OCI-LY1 (cell line): Measurements from ENCODE around the gene NEU3.

Experiments used
- H2AFZ ChIP-seq: fragments of 200-600 bp; sonication (generic), shearing (Covaris generic); 2 replicates; pipeline ENCODE4 v1.6.0; 2014; ENCODE audit warnings: antibody characterized with exemption, mild to moderate bottlenecking, low read length
- H3F3A ChIP-seq: fragments of 200-600 bp; sonication (generic), shearing (Covaris generic); 2 replicates; pipeline ENCODE4 v1.6.0; 2014; ENCODE audit warnings: mild to moderate bottlenecking, antibody characterized with exemption, low read length, moderate library complexity; ENCODE audit not compliant: insufficient read depth
- H3K27ac ChIP-seq: fragments of 200-600 bp; sonication (generic); 2 replicates; pipeline ENCODE4 v1.5.1; 2014; ENCODE audit warnings: low read length, mixed run types, mild to moderate bottlenecking, low read depth; ENCODE audit not compliant: poor library complexity, severe bottlenecking
- H3K27me3 ChIP-seq: fragments of 200-600 bp; sonication (generic); 2 replicates; pipeline ENCODE4 v1.6.0; 2014; ENCODE audit warnings: antibody characterized with exemption, mild to moderate bottlenecking, low read length, moderate library complexity; ENCODE audit not compliant: insufficient read depth
- H3K36me3 ChIP-seq: fragments of 200-600 bp; sonication (generic); 2 replicates; pipeline ENCODE4 v1.6.1; 2014; ENCODE audit warnings: mild to moderate bottlenecking, antibody characterized with exemption, low read length, moderate library complexity, mixed read lengths; ENCODE audit not compliant: insufficient read depth
- H3K4me1 ChIP-seq: fragments of 200-600 bp; sonication (generic); 2 replicates; pipeline ENCODE4 v1.5.1; 2014; ENCODE audit warnings: mild to moderate bottlenecking, low read length, moderate library complexity; ENCODE audit not compliant: insufficient read depth, severe bottlenecking
- H3K4me2 ChIP-seq: fragments of 200-600 bp; sonication (generic), shearing (Covaris generic); 2 replicates; pipeline ENCODE4 v1.6.1; 2014; ENCODE audit warnings: low read length
- H3K4me3 ChIP-seq: fragments of 200-600 bp; sonication (generic); 2 replicates; pipeline ENCODE4 v1.5.1; 2014; ENCODE audit warnings: low read length, low read depth, mild to moderate bottlenecking, mixed read lengths; ENCODE audit not compliant: poor library complexity, severe bottlenecking
- H3K79me2 ChIP-seq: fragments of 200-600 bp; shearing (Covaris generic); 2 replicates; pipeline ENCODE4 v1.6.1; 2016; ENCODE audit warnings: mixed run types, low read length, mixed read lengths; ENCODE audit not compliant: insufficient read depth
- H3K9ac ChIP-seq: fragments of 200-600 bp; sonication (generic), shearing (Covaris generic); 2 replicates; pipeline ENCODE4 v1.6.1; 2014; ENCODE audit warnings: mild to moderate bottlenecking, low read length, mixed read lengths
- H3K9me2 ChIP-seq: fragments of 200-600 bp; sonication (generic), shearing (Covaris generic); 2 replicates; pipeline ENCODE4 v1.6.1; 2014; ENCODE audit warnings: low read depth, mild to moderate bottlenecking, low read length, mixed read lengths
- H3K9me3 ChIP-seq: fragments of 200-600 bp; shearing (Covaris generic); 2 replicates; pipeline ENCODE4 v1.6.1; 2014; ENCODE audit warnings: low read length, mixed read lengths
- H4K20me1 ChIP-seq: fragments of 200-600 bp; sonication (generic), shearing (Covaris generic); 2 replicates; pipeline ENCODE4 v1.6.0; 2016; ENCODE audit warnings: mild to moderate bottlenecking, low read length; ENCODE audit not compliant: insufficient read depth
- EZH2 ChIP-seq: fragments of 200-600 bp; sonication (generic), shearing (Covaris generic); IDR thresholded peaks from 2 replicates; pipeline ENCODE4 v1.8.0; 2017; ENCODE audit warnings: borderline replicate concordance, mixed run types, mild to moderate bottlenecking, antibody characterized with exemption, low read length, moderate library complexity, mixed read lengths
- TF ChIP-seq, protein P1 (sequence below): fragments of 200-600 bp; sonication (generic), shearing (Covaris generic); IDR thresholded peaks from 2 replicates; pipeline ENCODE4 v1.5.1; 2017; ENCODE audit warnings: mild to moderate bottlenecking, antibody characterized with exemption, low read length, moderate library complexity, mixed read lengths

The NEU3 gene, protein sequence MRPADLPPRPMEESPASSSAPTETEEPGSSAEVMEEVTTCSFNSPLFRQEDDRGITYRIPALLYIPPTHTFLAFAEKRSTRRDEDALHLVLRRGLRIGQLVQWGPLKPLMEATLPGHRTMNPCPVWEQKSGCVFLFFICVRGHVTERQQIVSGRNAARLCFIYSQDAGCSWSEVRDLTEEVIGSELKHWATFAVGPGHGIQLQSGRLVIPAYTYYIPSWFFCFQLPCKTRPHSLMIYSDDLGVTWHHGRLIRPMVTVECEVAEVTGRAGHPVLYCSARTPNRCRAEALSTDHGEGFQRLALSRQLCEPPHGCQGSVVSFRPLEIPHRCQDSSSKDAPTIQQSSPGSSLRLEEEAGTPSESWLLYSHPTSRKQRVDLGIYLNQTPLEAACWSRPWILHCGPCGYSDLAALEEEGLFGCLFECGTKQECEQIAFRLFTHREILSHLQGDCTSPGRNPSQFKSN

GRCh38 chr11:74988541-74989259 lies at the start of gene NEU3:
NEU3 (plus strand) TSS chr11:74988933; CDS start chr11:74989061, 128 bp downstream.
- H3K9me3 ChIP-seq = no peaks in the 10 kb centered on the region
- H3K36me3 ChIP-seq = peaks cover 9% of the 10 kb centered on the region; the same call in 1 of the 2 replicates
- no peaks in the 10 kb centered on the region for H3K9me2 ChIP-seq
- H3K9ac ChIP-seq = peak within 1 kb of the TSS; percentile 92
- peak within 1 kb of the TSS; percentile 80 for H3K27ac ChIP-seq
- H3K4me3 ChIP-seq = peak within 1 kb of the TSS; percentile 87
- peak within 1 kb of the TSS; percentile 93 for H3K4me2 ChIP-seq
- no peaks in the 10 kb centered on the region for H4K20me1 ChIP-seq
- no peaks in the 10 kb centered on the region for H3F3A ChIP-seq
- peaks cover 23% of the 10 kb centered on the region for H3K79me2 ChIP-seq
- TF ChIP-seq, protein P1, sequence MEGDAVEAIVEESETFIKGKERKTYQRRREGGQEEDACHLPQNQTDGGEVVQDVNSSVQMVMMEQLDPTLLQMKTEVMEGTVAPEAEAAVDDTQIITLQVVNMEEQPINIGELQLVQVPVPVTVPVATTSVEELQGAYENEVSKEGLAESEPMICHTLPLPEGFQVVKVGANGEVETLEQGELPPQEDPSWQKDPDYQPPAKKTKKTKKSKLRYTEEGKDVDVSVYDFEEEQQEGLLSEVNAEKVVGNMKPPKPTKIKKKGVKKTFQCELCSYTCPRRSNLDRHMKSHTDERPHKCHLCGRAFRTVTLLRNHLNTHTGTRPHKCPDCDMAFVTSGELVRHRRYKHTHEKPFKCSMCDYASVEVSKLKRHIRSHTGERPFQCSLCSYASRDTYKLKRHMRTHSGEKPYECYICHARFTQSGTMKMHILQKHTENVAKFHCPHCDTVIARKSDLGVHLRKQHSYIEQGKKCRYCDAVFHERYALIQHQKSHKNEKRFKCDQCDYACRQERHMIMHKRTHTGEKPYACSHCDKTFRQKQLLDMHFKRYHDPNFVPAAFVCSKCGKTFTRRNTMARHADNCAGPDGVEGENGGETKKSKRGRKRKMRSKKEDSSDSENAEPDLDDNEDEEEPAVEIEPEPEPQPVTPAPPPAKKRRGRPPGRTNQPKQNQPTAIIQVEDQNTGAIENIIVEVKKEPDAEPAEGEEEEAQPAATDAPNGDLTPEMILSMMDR = no peak
- TF ChIP-seq EZH2 = no peak
- no peaks in the 10 kb centered on the region for H3K27me3 ChIP-seq
- H3K4me1 ChIP-seq = peaks cover 45% of the 10 kb centered on the region
- no peak within 1 kb of the TSS for H2AFZ ChIP-seq

GRCh38 chr11:74941492-74941891 lies 47.2 kb upstream of the NEU3 start:
- TF ChIP-seq, protein P1 = no peak
- TF ChIP-seq EZH2 = no peak
- H3F3A ChIP-seq = no peaks in the 10 kb centered on the region
- H3K4me3 ChIP-seq = no peak overlapping the region
- no peaks in the 10 kb centered on the region for H3K27me3 ChIP-seq
- H3K4me1 ChIP-seq = no peaks in the 10 kb centered on the region
- no peak overlapping the region for H3K9ac ChIP-seq
- no peaks in the 10 kb centered on the region for H3K79me2 ChIP-seq
- no peak overlapping the region for H3K4me2 ChIP-seq
- peaks cover 43% of the 10 kb centered on the region for H3K36me3 ChIP-seq
- H4K20me1 ChIP-seq = no peaks in the 10 kb centered on the region
- H3K27ac ChIP-seq = no peak overlapping the region
- H2AFZ ChIP-seq = no peak overlapping the region
- H3K9me2 ChIP-seq = no peaks in the 10 kb centered on the region
- no peaks in the 10 kb centered on the region for H3K9me3 ChIP-seq

GRCh38 chr11:74942073-74942759 lies 46.5 kb upstream of the NEU3 start:
- H3K4me2 ChIP-seq = no peak overlapping the region
- H3K9ac ChIP-seq = no peak overlapping the region
- no peaks in the 10 kb centered on the region for H3K4me1 ChIP-seq
- H3K9me3 ChIP-seq = no peaks in the 10 kb centered on the region
- H3K79me2 ChIP-seq = no peaks in the 10 kb centered on the region
- H3K27ac ChIP-seq = no peak overlapping the region
- H3K9me2 ChIP-seq = no peaks in the 10 kb centered on the region
- no peak overlapping the region for H3K4me3 ChIP-seq
- H3K36me3 ChIP-seq = peaks cover 36% of the 10 kb centered on the region; the same call in 1 of the 2 replicates
- no peaks in the 10 kb centered on the region for H4K20me1 ChIP-seq
- H3F3A ChIP-seq = no peaks in the 10 kb centered on the region
- no peaks in the 10 kb centered on the region for H3K27me3 ChIP-seq
- no peak overlapping the region for H2AFZ ChIP-seq
- TF ChIP-seq, protein P1 = no peak
- no peak for TF ChIP-seq EZH2
